HCT116 (cell line): ENCODE measurements around the gene OSER1. TPM values are rescaled to one million over a fixed set of nuclear protein-coding genes. Genes with fewer than 3 reads are reported as not detected.

Source experiments
- ATAC-seq: fragments of 200-7000 bp; cut with Tn5 transposase; 2 replicates; pipeline ENCODE4 v1.9.1; 2020; ENCODE audit warnings: mild to moderate bottlenecking, moderate library complexity
- BruUV-seq: library from RNA; stranded (reverse); fragments of 400-500 nt; replicated peaks from 2 replicates; lab custom pipeline; 2021; lab: Mats Ljungman, UMichigan
- CTCF ChIA-PET: fragments of 300-600 bp; sonication (Branson Sonifier 250); formaldehyde crosslinking; loops from one replicate; lab custom pipeline; 2021; ENCODE audit warnings: antibody characterized with exemption; lab: Charles Lee
- POLR2A ChIA-PET: fragments of 300-600, 350-600 bp; sonication (Branson Sonifier 250); formaldehyde crosslinking; loops from one replicate; lab custom pipeline; 2021; ENCODE audit warnings: antibody characterized with exemption; lab: Charles Lee
- RAD21 ChIA-PET, 2 experiments: fragments of 300-600 bp; sonication (Branson Sonifier 250); formaldehyde crosslinking; loops; one replicate each; lab custom pipeline; 2023; ENCODE audit warnings: low total read pairs in 2 of 2; ENCODE audit not compliant: uncharacterized antibody in 2 of 2, unreplicated experiment in 2 of 2, low non-redundant PET in 1 of 2; lab: Charles Lee
- DNase-seq: peaks from one replicate; pipeline ENCODE4 v3.0.0-alpha.2; 2010; ENCODE audit warnings: low read depth, low spot score
- H2AFZ ChIP-seq: fragments of 200-600 bp; shearing (Covaris generic), sonication (generic); 2 replicates; pipeline ENCODE4 v1.6.1; 2017; ENCODE audit warnings: low read depth, mixed run types, mixed read lengths, antibody characterized with exemption, low read length; ENCODE audit not compliant: poor library complexity, severe bottlenecking
- H3K27ac ChIP-seq: 2 replicates; pipeline ENCODE4 v1.5.1; 2012; ENCODE audit warnings: low read depth, low read length
- H3K27me3 ChIP-seq: fragments of 200-600 bp; sonication (generic); 2 replicates; pipeline ENCODE4 v1.6.1; 2016; ENCODE audit warnings: mixed run types, low read length, mixed read lengths; ENCODE audit not compliant: insufficient read depth
- H3K36me3 ChIP-seq, 2 experiments: fragments of 200-500 bp in 1 of 2; fragments of 200-600 bp in 1 of 2; sonication (Bioruptor generic) in 1 of 2; sonication (generic) in 1 of 2; 2 replicates each; pipeline versions ENCODE4 v1.5.1 to v1.6.1; 2014 to 2016; ENCODE audit warnings: low read length in 2 of 2, inconsistent platforms in 1 of 2, mixed read lengths in 1 of 2, mixed run types in 1 of 2; ENCODE audit not compliant: insufficient read depth in 2 of 2, control insufficient read depth in 1 of 2
- H3K4me1 ChIP-seq, 2 experiments: fragments of 200-600 bp in 1 of 2; sonication (generic) in 1 of 2; 2 replicates each; pipeline versions ENCODE4 v1.5.1 to v1.6.1; 2012 to 2017; ENCODE audit warnings: low read length in 2 of 2, inconsistent platforms in 1 of 2, mild to moderate bottlenecking in 1 of 2, mixed read lengths in 1 of 2, mixed run types in 1 of 2, moderate library complexity in 1 of 2; ENCODE audit not compliant: insufficient read depth in 2 of 2, control insufficient read depth in 1 of 2
- H3K4me2 ChIP-seq: fragments of 200-600 bp; sonication (generic); 2 replicates; pipeline ENCODE4 v1.6.1; 2017; ENCODE audit warnings: mixed run types, low read length, mixed read lengths
- H3K4me3 ChIP-seq, 2 experiments: fragments of 200-600 bp in 1 of 2; sonication (generic) in 1 of 2; replicated peaks in 1 of 2; 2 replicates each; pipeline ENCODE4 v1.5.1; 2011 to 2016; ENCODE audit warnings: low read length in 2 of 2, control low read depth in 1 of 2, low read depth in 1 of 2, mild to moderate bottlenecking in 1 of 2, mixed read lengths in 1 of 2, mixed run types in 1 of 2
- H3K79me2 ChIP-seq: fragments of 200-600 bp; sonication (generic); 2 replicates; pipeline ENCODE4 v1.6.1; 2017; ENCODE audit warnings: mild to moderate bottlenecking, mixed run types, low read length, moderate library complexity, mixed read lengths; ENCODE audit not compliant: insufficient read depth
- H3K9ac ChIP-seq: fragments of 200-600 bp; sonication (generic); 2 replicates; pipeline ENCODE4 v1.6.1; 2016; ENCODE audit warnings: low read length, mixed read lengths
- H3K9me2 ChIP-seq: fragments of 200-600 bp; sonication (generic), shearing (Covaris generic); 2 replicates; pipeline ENCODE4 v1.6.1; 2017; ENCODE audit warnings: mixed run types, mild to moderate bottlenecking, moderate library complexity; ENCODE audit not compliant: insufficient read depth
- H3K9me3 ChIP-seq, 2 experiments: fragments of 200-500 bp in 1 of 2; fragments of 200-600 bp in 1 of 2; sonication (Bioruptor generic) in 1 of 2; sonication (generic) in 1 of 2; 2 replicates each; pipeline ENCODE4 v1.6.1; 2014 to 2017; ENCODE audit warnings: low read length in 2 of 2, mixed read lengths in 2 of 2, inconsistent platforms in 1 of 2, low read depth in 1 of 2, mild to moderate bottlenecking in 1 of 2, mixed run types in 1 of 2, moderate library complexity in 1 of 2; ENCODE audit not compliant: control insufficient read depth in 1 of 2, insufficient read depth in 1 of 2
- H4K20me1 ChIP-seq: fragments of 200-600 bp; sonication (generic), shearing (Covaris generic); 2 replicates; pipeline ENCODE4 v1.6.1; 2017; ENCODE audit warnings: mixed run types, mild to moderate bottlenecking, moderate library complexity; ENCODE audit not compliant: insufficient read depth
- CBX3 ChIP-seq: IDR thresholded peaks from 2 replicates; pipeline ENCODE4 v1.6.1; 2012; ENCODE audit warnings: low read depth
- EZH2phosphoT487 ChIP-seq: fragments of 200-600 bp; IDR thresholded peaks from 2 replicates; pipeline ENCODE4 v1.6.1; 2018; ENCODE audit warnings: antibody characterized with exemption, borderline replicate concordance
- FOSL1 ChIP-seq: IDR thresholded peaks from 2 replicates; pipeline ENCODE4 v1.6.1; 2012; ENCODE audit warnings: low read depth
- POLR2A ChIP-seq: IDR thresholded peaks from 2 replicates; pipeline ENCODE4 v1.7.0; 2011; ENCODE audit warnings: borderline replicate concordance; ENCODE audit not compliant: insufficient read depth, insufficient read length; ENCODE audit errors: extremely low read depth
- POLR2AphosphoS5 ChIP-seq: IDR thresholded peaks from 2 replicates; pipeline ENCODE4 v1.6.1; 2011; ENCODE audit warnings: mild to moderate bottlenecking, low read depth, low read length, moderate library complexity
- SP1 ChIP-seq: IDR thresholded peaks from 2 replicates; pipeline ENCODE4 v1.6.1; 2012; ENCODE audit warnings: low read depth
- SRF ChIP-seq: IDR thresholded peaks from 2 replicates; pipeline ENCODE4 v1.6.1; 2012; ENCODE audit warnings: low read depth
- TCF7L2 ChIP-seq: IDR thresholded peaks from 2 replicates; pipeline ENCODE4 v1.7.0; 2011; ENCODE audit warnings: borderline replicate concordance, inconsistent platforms; ENCODE audit not compliant: insufficient read depth, insufficient read length; ENCODE audit errors: extremely low read depth
- ZFX ChIP-seq: fragments of 450-650 bp; IDR thresholded peaks from 2 replicates; pipeline ENCODE4 v1.6.1; 2017
- ZNF274 ChIP-seq: fragments of 200-500 bp; sonication (Bioruptor generic); IDR thresholded peaks from 2 replicates; pipeline ENCODE4 v1.6.1; 2014; ENCODE audit warnings: mild to moderate bottlenecking, low read depth, low read length, inconsistent platforms
- intact Hi-C: fragments of 100-400 bp; cut with micrococcal nuclease; formaldehyde crosslinking; loops from 2 replicates; pipeline ENCODE4 v1.10.0; 2022
- total RNA-seq: library from RNA; stranded (reverse); gene quantifications from one replicate; pipeline ENCODE4 v1.2.1, GENCODE V29; 2021; ENCODE audit not compliant: unreplicated experiment
- TF ChIP-seq, protein P1 (sequence below): IDR thresholded peaks from 2 replicates; pipeline ENCODE4 v1.6.1; 2012
- TF ChIP-seq, protein P2 (sequence below), 3 experiments: fragments of 200-600 bp in 1 of 3; sonication (generic) in 1 of 3; IDR thresholded peaks in 2 of 3; conservative IDR thresholded peaks in 1 of 3; 2 replicates each; pipeline ENCODE4 v1.5.1; 2012 to 2017; ENCODE audit warnings: low read depth in 2 of 3, low read length in 2 of 3, antibody characterized with exemption in 1 of 3, borderline replicate concordance in 1 of 3, control low read depth in 1 of 3, mild to moderate bottlenecking in 1 of 3, mixed read lengths in 1 of 3, mixed run types in 1 of 3, moderate library complexity in 1 of 3; ENCODE audit not compliant: insufficient read depth in 1 of 3

OSER1 gene
- total RNA-seq, 1 experiment from 2014 or later, result 28.4 TPM

DNA sequence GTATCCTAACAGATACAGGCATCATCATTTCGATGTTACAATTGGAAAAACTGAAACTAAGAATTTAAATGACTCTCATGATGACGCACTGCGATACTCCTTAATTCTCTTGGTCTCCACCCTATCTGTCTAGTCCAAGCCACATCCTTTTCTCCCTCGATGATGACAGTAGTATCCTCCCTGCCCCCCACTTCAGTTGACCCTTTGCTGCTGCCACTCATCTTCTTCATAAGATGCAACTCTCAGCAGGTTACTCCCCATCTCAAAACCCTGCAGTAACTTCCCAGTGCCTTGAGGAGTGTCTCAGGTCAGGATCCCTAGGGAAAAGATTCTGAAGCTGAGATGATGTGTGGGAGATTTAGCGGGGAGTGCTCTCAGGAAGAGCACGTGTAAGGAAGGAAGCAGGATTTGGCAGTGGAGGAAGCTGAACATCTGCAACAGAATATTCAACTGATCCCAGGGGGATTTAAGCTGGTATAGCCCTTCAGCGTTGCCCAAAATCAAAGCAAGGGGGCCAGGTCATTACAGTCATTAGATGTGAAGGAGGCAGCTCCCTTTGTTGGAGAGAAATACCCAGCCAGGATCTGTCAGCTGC is 39.7 kb downstream of the OSER1 start:
- H3K36me3 ChIP-seq, result no peaks in the 10 kb centered on the region
- no peaks in the 10 kb centered on the region for H4K20me1 ChIP-seq
- CTCF ChIA-PET, result interaction anchor here (1.0 kb wide), 1 partner anchor 54 kb away, joined by 3 read pairs; no protein-coding TSS in a partner anchor
- DNase-seq (no peak), ATAC-seq (no peak)
- H3K9me2 ChIP-seq, result no peaks in the 10 kb centered on the region
- TF ChIP-seq TCF7L2 (no peak), SP1 (no peak), SRF (no peak), ZNF274 (no peak), EZH2phosphoT487 (no peak), CBX3 (no peak), FOSL1 (no peak), ZFX (no peak), POLR2A (no peak), POLR2AphosphoS5 (no peak)
- TF ChIP-seq, protein P1, sequence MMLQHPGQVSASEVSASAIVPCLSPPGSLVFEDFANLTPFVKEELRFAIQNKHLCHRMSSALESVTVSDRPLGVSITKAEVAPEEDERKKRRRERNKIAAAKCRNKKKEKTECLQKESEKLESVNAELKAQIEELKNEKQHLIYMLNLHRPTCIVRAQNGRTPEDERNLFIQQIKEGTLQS, result no peak
- TF ChIP-seq, protein P2, sequence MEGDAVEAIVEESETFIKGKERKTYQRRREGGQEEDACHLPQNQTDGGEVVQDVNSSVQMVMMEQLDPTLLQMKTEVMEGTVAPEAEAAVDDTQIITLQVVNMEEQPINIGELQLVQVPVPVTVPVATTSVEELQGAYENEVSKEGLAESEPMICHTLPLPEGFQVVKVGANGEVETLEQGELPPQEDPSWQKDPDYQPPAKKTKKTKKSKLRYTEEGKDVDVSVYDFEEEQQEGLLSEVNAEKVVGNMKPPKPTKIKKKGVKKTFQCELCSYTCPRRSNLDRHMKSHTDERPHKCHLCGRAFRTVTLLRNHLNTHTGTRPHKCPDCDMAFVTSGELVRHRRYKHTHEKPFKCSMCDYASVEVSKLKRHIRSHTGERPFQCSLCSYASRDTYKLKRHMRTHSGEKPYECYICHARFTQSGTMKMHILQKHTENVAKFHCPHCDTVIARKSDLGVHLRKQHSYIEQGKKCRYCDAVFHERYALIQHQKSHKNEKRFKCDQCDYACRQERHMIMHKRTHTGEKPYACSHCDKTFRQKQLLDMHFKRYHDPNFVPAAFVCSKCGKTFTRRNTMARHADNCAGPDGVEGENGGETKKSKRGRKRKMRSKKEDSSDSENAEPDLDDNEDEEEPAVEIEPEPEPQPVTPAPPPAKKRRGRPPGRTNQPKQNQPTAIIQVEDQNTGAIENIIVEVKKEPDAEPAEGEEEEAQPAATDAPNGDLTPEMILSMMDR (IDR thresholded peaks at IDR 0.05 in 2 of 3, conservative IDR thresholded peaks at IDR 0.05 in 1 of 3; ENCODE audit: borderline replicate concordance in 1 of 3, insufficient read depth in 1 of 3, low read depth in 2 of 3, low read length in 2 of 3), result no peak
- TF ChIP-seq, all 23 proteins: peak for 0
- Histone ChIP-seq H2AFZ (no peak overlapping the region), H3K27me3 (no peaks in the 10 kb centered on the region), H3K9ac (no peak overlapping the region), H3K9me3 (no peaks in the 10 kb centered on the region), H3K4me1 (no peaks in the 10 kb centered on the region), H3K4me3 (no peak overlapping the region), H3K79me2 (no peaks in the 10 kb centered on the region), H3K4me2 (no peak overlapping the region), H3K27ac (no peak overlapping the region)
- intact Hi-C loops, result no loop called here
- POLR2A ChIA-PET, result no interaction called here
- RAD21 ChIA-PET, result no interaction called here
- BruUV-seq, result no TSS peak
